Panc1 (cell line): ENCODE measurements around the gene SIGLEC1.

ENCODE experiments used
- CTCF ChIP-seq: fragments of 450-650 bp; IDR thresholded peaks from 2 replicates; pipeline ENCODE4 v1.5.1; 2017; ENCODE audit warnings: mild to moderate bottlenecking
- POLR2AphosphoS5 ChIP-seq: IDR thresholded peaks from 2 replicates; pipeline ENCODE4 v1.6.1; 2012; ENCODE audit warnings: mild to moderate bottlenecking, low read depth, low read length, moderate library complexity
- REST ChIP-seq, 2 experiments: IDR thresholded peaks; 2 replicates each; pipeline ENCODE4 v1.6.1; 2011 to 2012; ENCODE audit warnings: low read depth in 2 of 2, control low read depth in 1 of 2, low read length in 1 of 2, mild to moderate bottlenecking in 1 of 2, moderate library complexity in 1 of 2; ENCODE audit not compliant: insufficient read depth in 1 of 2
- SIN3A ChIP-seq: IDR thresholded peaks from 2 replicates; pipeline ENCODE4 v1.6.1; 2012; ENCODE audit warnings: low read depth, mild to moderate bottlenecking, low read length, moderate library complexity, borderline replicate concordance; ENCODE audit not compliant: insufficient read depth
- TCF7L2 ChIP-seq: IDR thresholded peaks from 2 replicates; pipeline ENCODE4 v1.6.1; 2011; ENCODE audit warnings: mild to moderate bottlenecking, low read depth, low read length, inconsistent platforms

DNA sequence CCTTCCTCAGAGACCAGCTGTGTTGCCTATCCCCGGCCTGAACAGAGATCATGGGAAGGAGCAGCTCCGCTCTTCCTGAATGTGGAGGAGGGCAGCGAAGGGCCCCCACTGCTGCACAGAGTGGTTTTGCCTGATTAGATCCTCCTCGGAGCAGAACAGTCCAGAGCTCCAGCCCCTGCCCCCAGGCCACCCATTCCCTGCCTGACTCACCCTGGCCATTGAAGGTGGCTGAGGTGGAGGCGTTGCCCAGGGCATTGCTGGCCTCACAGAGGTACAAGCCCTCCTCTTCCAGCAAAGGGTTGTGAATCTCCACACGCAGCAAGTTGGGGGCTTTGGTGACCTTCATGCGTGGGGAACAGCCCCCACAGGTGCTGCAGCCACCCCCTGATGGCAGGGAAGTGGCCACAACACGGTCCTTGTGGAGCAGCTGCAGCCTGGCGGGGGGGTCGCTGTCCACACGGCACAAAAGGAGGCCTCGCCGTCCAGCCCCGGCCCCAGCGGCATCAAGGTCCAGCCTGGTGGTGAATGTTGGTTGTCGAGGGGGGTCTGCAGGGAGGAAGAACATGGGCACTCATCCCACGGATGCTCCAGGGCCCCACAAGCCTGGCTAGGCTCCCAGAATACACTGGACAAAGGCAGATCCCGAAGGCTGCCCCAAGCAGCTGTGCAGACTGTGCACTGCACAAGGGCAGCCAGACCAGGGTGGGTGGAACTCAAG is 14.7 kb downstream of the SIGLEC1 start:
- TF ChIP-seq CTCF (no peak), REST (IDR thresholded peaks at IDR 0.05; ENCODE audit: insufficient read depth in 1 of 2, low read depth in 2 of 2, low read length in 1 of 2) (no peak), POLR2AphosphoS5 (no peak), SIN3A (no peak), TCF7L2 (no peak)
